GM18499 (cell line): Measurements from ENCODE around the gene RARA.
"Not testable (repeated sequence)": the region's sequence is repeated elsewhere in the genome, so short reads cannot be mapped to it uniquely, and the experiment has no call there.

ENCODE experiments used
- ATAC-seq: cut with Tn5 transposase; IDR thresholded peaks from one replicate; pipeline ENCODE4 v1.9.1; 2021; ENCODE audit warnings: moderate number of reproducible peaks; ENCODE audit not compliant: insufficient read depth, unreplicated experiment

Gene RARA

GRCh38 chr17:40366076-40366860 is 57.3 kb downstream of the RARA start:
- no peak for ATAC-seq

- ATAC-seq, result no peak
Observed at GRCh38 chr17:40366861-40367518, 58.0 kb downstream of the RARA start.

GRCh38 chr17:40367728-40368127 is 58.7 kb downstream of the RARA start:
- ATAC-seq, result not testable (repeated sequence)

- no peak for ATAC-seq
Observed at GRCh38 chr17:40369923-40370322, 60.9 kb downstream of the RARA start.

- ATAC-seq, result no peak
Observed at GRCh38 chr17:40371261-40371929, 62.4 kb downstream of the RARA start.

- no peak for ATAC-seq
Observed at GRCh38 chr17:40372031-40372430, 63.1 kb downstream of the RARA start.

- not testable (repeated sequence) for ATAC-seq
Observed at GRCh38 chr17:40372644-40373043, 63.7 kb downstream of the RARA start.

- no peak for ATAC-seq
Observed at GRCh38 chr17:40373324-40373723, 64.3 kb downstream of the RARA start.

GRCh38 chr17:40373999-40374398 is 65.0 kb downstream of the RARA start:
- ATAC-seq, result no peak

GRCh38 chr17:40374821-40375498 is 66.0 kb downstream of the RARA start:
- no peak for ATAC-seq

- ATAC-seq, result not testable (repeated sequence)
Observed at GRCh38 chr17:40375786-40376185, 66.8 kb downstream of the RARA start.

- not testable (repeated sequence) for ATAC-seq
Observed at GRCh38 chr17:40376541-40376940, 67.6 kb downstream of the RARA start.

- ATAC-seq, result no peak
Observed at GRCh38 chr17:40377832-40378231, 68.9 kb downstream of the RARA start.

- ATAC-seq, result no peak
Observed at GRCh38 chr17:40378966-40379365, 70.0 kb downstream of the RARA start.

GRCh38 chr17:40382251-40382650 is 73.3 kb downstream of the RARA start:
- no peak for ATAC-seq

- not testable (repeated sequence) for ATAC-seq
Observed at GRCh38 chr17:40386555-40386954, 77.6 kb downstream of the RARA start.

- no peak for ATAC-seq
Observed at GRCh38 chr17:40399185-40399584, 90.2 kb downstream of the RARA start.

- ATAC-seq, result no peak
Observed at GRCh38 chr17:40402668-40403067, 93.7 kb downstream of the RARA start.

- no peak for ATAC-seq
Observed at GRCh38 chr17:40404003-40404402, 95.0 kb downstream of the RARA start.
